H9 (cell line): ENCODE data around the gene SERPINA10. TPM values are rescaled to one million over a fixed set of nuclear protein-coding genes. Genes with fewer than 3 reads are reported as not detected.

Experiments used
- DNase-seq: peaks from one replicate; pipeline ENCODE4 v3.0.0-alpha.2; 2017
- H2AFZ ChIP-seq: one replicate; pipeline ENCODE4 v1.6.1; 2013; ENCODE audit warnings: mild to moderate bottlenecking, low read length, control low read depth, moderate library complexity
- H2AK5ac ChIP-seq: 2 replicates; pipeline ENCODE4 v1.6.1; 2013; ENCODE audit warnings: low read length, control low read depth, mixed read lengths; ENCODE audit not compliant: insufficient read length
- H2BK120ac ChIP-seq: one replicate; pipeline ENCODE4 v1.6.1; 2013; ENCODE audit warnings: low read depth, mild to moderate bottlenecking, low read length, control low read depth, inconsistent platforms; ENCODE audit not compliant: poor library complexity, severe bottlenecking
- H2BK12ac ChIP-seq: 2 replicates; pipeline ENCODE4 v1.6.1; 2013; ENCODE audit warnings: low read length, control low read depth, mixed read lengths, low read depth; ENCODE audit not compliant: insufficient read length
- H2BK15ac ChIP-seq: 2 replicates; pipeline ENCODE4 v1.6.1; 2013; ENCODE audit warnings: low read depth, low read length, control low read depth
- H2BK20ac ChIP-seq: one replicate; pipeline ENCODE4 v1.6.1; 2013; ENCODE audit warnings: low read depth, mild to moderate bottlenecking, low read length, control low read depth, inconsistent platforms; ENCODE audit not compliant: poor library complexity, severe bottlenecking
- H2BK5ac ChIP-seq: 2 replicates; pipeline ENCODE4 v1.6.1; 2013; ENCODE audit warnings: low read length, control low read depth, mixed read lengths; ENCODE audit not compliant: insufficient read length
- H3K14ac ChIP-seq: 2 replicates; pipeline ENCODE4 v1.6.1; 2013; ENCODE audit warnings: low read length, control low read depth; ENCODE audit not compliant: insufficient read depth
- H3K18ac ChIP-seq: 2 replicates; pipeline ENCODE4 v1.6.1; 2013; ENCODE audit warnings: low read depth, mild to moderate bottlenecking, mixed read lengths, low read length, control low read depth; ENCODE audit not compliant: insufficient read length
- H3K23ac ChIP-seq: 2 replicates; pipeline ENCODE4 v1.6.1; 2013; ENCODE audit warnings: low read length, control low read depth, mixed read lengths, low read depth; ENCODE audit not compliant: insufficient read length
- H3K23me2 ChIP-seq: 2 replicates; pipeline ENCODE4 v1.6.1; 2013; ENCODE audit warnings: low read depth, mild to moderate bottlenecking, mixed read lengths, low read length, control low read depth; ENCODE audit not compliant: insufficient read length, poor library complexity, severe bottlenecking
- H3K27ac ChIP-seq: 2 replicates; pipeline ENCODE4 v1.5.1; 2013; ENCODE audit warnings: low read length, control low read depth, mixed read lengths, low read depth; ENCODE audit not compliant: insufficient read length
- H3K27me3 ChIP-seq: 2 replicates; pipeline ENCODE4 v1.6.1; 2013; ENCODE audit warnings: low read length, control low read depth, inconsistent platforms; ENCODE audit not compliant: insufficient read depth
- H3K4ac ChIP-seq: 2 replicates; pipeline ENCODE4 v1.6.1; 2013; ENCODE audit warnings: low read depth, mild to moderate bottlenecking, control low read depth, inconsistent platforms, low read length, moderate library complexity
- H3K4me1 ChIP-seq: 2 replicates; pipeline ENCODE4 v1.6.1; 2013; ENCODE audit warnings: low read length, control low read depth, inconsistent platforms; ENCODE audit not compliant: insufficient read depth
- H3K4me2 ChIP-seq: 2 replicates; pipeline ENCODE4 v1.6.1; 2013; ENCODE audit warnings: low read length, control low read depth, mixed read lengths; ENCODE audit not compliant: insufficient read length, insufficient read depth
- H3K56ac ChIP-seq: 2 replicates; pipeline ENCODE4 v1.6.1; 2013; ENCODE audit warnings: low read depth, mild to moderate bottlenecking, mixed read lengths, low read length, control low read depth; ENCODE audit not compliant: insufficient read length
- H3K79me1 ChIP-seq: 2 replicates; pipeline ENCODE4 v1.6.1; 2013; ENCODE audit warnings: low read depth, mild to moderate bottlenecking, moderate library complexity, low read length, control low read depth, inconsistent platforms; ENCODE audit not compliant: insufficient read depth, poor library complexity, severe bottlenecking
- H3K79me2 ChIP-seq: 2 replicates; pipeline ENCODE4 v1.6.1; 2013; ENCODE audit warnings: low read length, control low read depth, inconsistent platforms; ENCODE audit not compliant: insufficient read depth
- H3K9ac ChIP-seq: 2 replicates; pipeline ENCODE4 v1.6.1; 2013; ENCODE audit warnings: low read length, control low read depth, mixed read lengths; ENCODE audit not compliant: insufficient read length; ENCODE audit errors: extremely low read depth
- H3K9me3 ChIP-seq: one replicate; pipeline ENCODE4 v1.6.1; 2013; ENCODE audit warnings: low read depth, low read length, inconsistent platforms; ENCODE audit not compliant: control insufficient read depth
- H3T11ph ChIP-seq: one replicate; pipeline ENCODE4 v1.6.1; 2013; ENCODE audit warnings: mild to moderate bottlenecking, low read length, control low read depth, inconsistent platforms
- H4K20me1 ChIP-seq: one replicate; pipeline ENCODE4 v1.6.1; 2013; ENCODE audit not compliant: control insufficient read depth, insufficient read length, insufficient read depth
- H4K5ac ChIP-seq: 2 replicates; pipeline ENCODE4 v1.6.1; 2013; ENCODE audit warnings: low read depth, mild to moderate bottlenecking, mixed read lengths, low read length, control low read depth; ENCODE audit not compliant: insufficient read length
- H4K8ac ChIP-seq: replicated peaks from 2 replicates; pipeline ENCODE4 v1.6.1; 2013; ENCODE audit warnings: low read length, control low read depth, mixed read lengths, low read depth; ENCODE audit not compliant: insufficient read length
- H4K91ac ChIP-seq: 2 replicates; pipeline ENCODE4 v1.6.1; 2013; ENCODE audit warnings: low read depth, mild to moderate bottlenecking, moderate library complexity, mixed read lengths, low read length, control low read depth; ENCODE audit not compliant: insufficient read length
- H3K27ac Mint-ChIP-seq, 3 experiments: 2 replicates in 2 of 3; 3 replicates in 1 of 3; pipeline ENCODE4 v1.8.0; 2020 to 2021; ENCODE audit warnings: mixed read lengths in 3 of 3, mild to moderate bottlenecking in 1 of 3, moderate library complexity in 1 of 3
- H3K27me3 Mint-ChIP-seq: 2 replicates; pipeline ENCODE4 v1.8.0; 2021; ENCODE audit warnings: low read depth, mild to moderate bottlenecking, moderate library complexity, mixed read lengths
- H3K36me3 Mint-ChIP-seq, 3 experiments: 2 replicates in 2 of 3; 3 replicates in 1 of 3; pipeline ENCODE4 v1.8.0; 2020 to 2021; ENCODE audit warnings: low read depth in 3 of 3, mixed read lengths in 3 of 3; ENCODE audit not compliant: insufficient read depth in 1 of 3
- H3K4me1 Mint-ChIP-seq, 2 experiments: 2 replicates each; pipeline ENCODE4 v1.8.0; 2020; ENCODE audit warnings: mixed read lengths in 2 of 2
- H3K4me3 Mint-ChIP-seq, 2 experiments: 2 replicates in 1 of 2; 3 replicates in 1 of 2; pipeline ENCODE4 v1.8.0; 2020 to 2021; ENCODE audit warnings: mild to moderate bottlenecking in 2 of 2, mixed read lengths in 2 of 2, moderate library complexity in 1 of 2
- H3K9me3 Mint-ChIP-seq, 2 experiments: 2 replicates in 1 of 2; 3 replicates in 1 of 2; pipeline ENCODE4 v1.8.0; 2020; ENCODE audit warnings: mild to moderate bottlenecking in 2 of 2, mixed read lengths in 2 of 2, moderate library complexity in 1 of 2
- WGBS: extraction: QIAGEN DNeasy Blood & Tissue Kit; methylation state at CpG from one replicate; pipeline ENCODE4 v1.1.7; 2013; ENCODE audit warnings: missing lambda C conversion rate, low lambda C conversion rate, mixed read lengths; ENCODE audit not compliant: insufficient read length; ENCODE audit errors: extremely low coverage; 5-methylcytosine and 5-hydroxymethylcytosine counted together
- total RNA-seq: library from RNA; stranded (reverse); gene quantifications from 2 replicates; pipeline ENCODE4 v1.2.1, GENCODE V29; 2021
- TF ChIP-seq, protein P1 (sequence below): fragments of 200-600 bp; sonication (generic); conservative IDR thresholded peaks from 3 replicates; pipeline ENCODE4 v1.8.0; 2021; ENCODE audit warnings: antibody characterized with exemption, mild to moderate bottlenecking

SERPINA10 gene
- total RNA-seq, 1 experiment from 2014 or later, result not detected

GRCh38 chr14:94316692-94317091, 23.6 kb upstream of the SERPINA10 start:
- Histone ChIP-seq H3K18ac (no peak overlapping the region), H2BK15ac (no peak overlapping the region), H4K20me1 (no peaks in the 10 kb centered on the region), H3K4me1 (no peaks in the 10 kb centered on the region), H3K79me2 (no peaks in the 10 kb centered on the region), H3K14ac (no peak overlapping the region), H3K27ac (no peak overlapping the region), H3K23me2 (no peaks in the 10 kb centered on the region), H3K79me1 (no peaks in the 10 kb centered on the region), H2AFZ (no peak overlapping the region), H2BK120ac (no peak overlapping the region), H2AK5ac (no peak overlapping the region), H3K27me3 (no peaks in the 10 kb centered on the region), H4K5ac (no peak overlapping the region), H3T11ph (no peak overlapping the region), H2BK20ac (no peak overlapping the region), H3K56ac (no peak overlapping the region), H3K23ac (no peak overlapping the region), H2BK12ac (no peak overlapping the region), H3K4me2 (no peak overlapping the region), H2BK5ac (no peak overlapping the region), H4K8ac (no peak overlapping the region), H4K91ac (no peak overlapping the region), H3K9ac (no peak overlapping the region), H3K9me3 (no peaks in the 10 kb centered on the region), H3K4ac (no peak overlapping the region)
- Mint-ChIP-seq H3K27ac (no peak overlapping the region), H3K9me3 (no peaks in the 10 kb centered on the region), H3K27me3 (peaks cover 2% of the 10 kb centered on the region; the same call in 1 of the 2 replicates), H3K4me3 (no peak overlapping the region), H3K36me3 (no peaks in the 10 kb centered on the region), H3K4me1 (peaks cover 5 to 6% of the 10 kb centered on the region in 2 experiments; a peak in 2 of 4 replicates)
- DNase-seq, result no peak
- no CpG with 5 or more reads among the region's 1 CpG for WGBS
- TF ChIP-seq, protein P1, sequence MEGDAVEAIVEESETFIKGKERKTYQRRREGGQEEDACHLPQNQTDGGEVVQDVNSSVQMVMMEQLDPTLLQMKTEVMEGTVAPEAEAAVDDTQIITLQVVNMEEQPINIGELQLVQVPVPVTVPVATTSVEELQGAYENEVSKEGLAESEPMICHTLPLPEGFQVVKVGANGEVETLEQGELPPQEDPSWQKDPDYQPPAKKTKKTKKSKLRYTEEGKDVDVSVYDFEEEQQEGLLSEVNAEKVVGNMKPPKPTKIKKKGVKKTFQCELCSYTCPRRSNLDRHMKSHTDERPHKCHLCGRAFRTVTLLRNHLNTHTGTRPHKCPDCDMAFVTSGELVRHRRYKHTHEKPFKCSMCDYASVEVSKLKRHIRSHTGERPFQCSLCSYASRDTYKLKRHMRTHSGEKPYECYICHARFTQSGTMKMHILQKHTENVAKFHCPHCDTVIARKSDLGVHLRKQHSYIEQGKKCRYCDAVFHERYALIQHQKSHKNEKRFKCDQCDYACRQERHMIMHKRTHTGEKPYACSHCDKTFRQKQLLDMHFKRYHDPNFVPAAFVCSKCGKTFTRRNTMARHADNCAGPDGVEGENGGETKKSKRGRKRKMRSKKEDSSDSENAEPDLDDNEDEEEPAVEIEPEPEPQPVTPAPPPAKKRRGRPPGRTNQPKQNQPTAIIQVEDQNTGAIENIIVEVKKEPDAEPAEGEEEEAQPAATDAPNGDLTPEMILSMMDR, result no peak
